HEK293T (cell line): Measurements from ENCODE around the gene RC3H1.
"Not testable (repeated sequence)": the region's sequence is repeated elsewhere in the genome, so short reads cannot be mapped to it uniquely, and the experiment has no call there.

Experiments
- ELF4 ChIP-seq: fragments of 450-650 bp; IDR thresholded peaks from 2 replicates; pipeline ENCODE4 v1.6.1; 2017; ENCODE audit warnings: antibody characterized with exemption
- NFRKB ChIP-seq: fragments of 450-650 bp; IDR thresholded peaks from 2 replicates; pipeline ENCODE4 v1.6.1; 2016; ENCODE audit warnings: mild to moderate bottlenecking, moderate library complexity
- SP1 ChIP-seq: fragments of 450-650 bp; IDR thresholded peaks from 2 replicates; pipeline ENCODE4 v1.6.1; 2017

DNA sequence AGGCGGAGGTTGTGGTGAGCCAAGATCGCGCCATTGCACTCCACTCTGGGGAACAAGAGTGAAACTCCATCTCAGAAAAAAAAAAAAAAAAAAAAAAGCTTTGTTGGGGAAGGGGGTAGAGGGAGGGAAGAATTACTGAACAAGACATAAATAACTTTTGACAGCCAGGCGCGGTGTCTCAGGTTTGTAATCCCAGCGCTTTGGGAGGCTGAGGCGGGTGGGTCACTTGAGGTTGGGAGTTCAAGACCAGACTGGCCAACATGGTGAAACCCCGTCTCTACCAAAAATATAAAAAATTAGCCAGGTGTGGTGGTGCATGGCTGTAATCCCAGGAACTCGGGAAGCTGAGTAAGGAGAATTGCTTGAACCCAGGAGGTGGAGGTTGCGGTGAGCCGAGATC lies 28.2 kb downstream of the RC3H1 start:
- not testable (repeated sequence) for TF ChIP-seq SP1, ELF4, NFRKB
